GM19193 (cell line): ENCODE data around the gene SDCCAG8.

ENCODE experiments used
- POLR2A ChIP-seq: IDR thresholded peaks from 4 replicates; pipeline ENCODE4 v1.6.1; 2011; ENCODE audit not compliant: insufficient read depth, insufficient read length; ENCODE audit errors: extremely low read depth

SDCCAG8 gene

DNA sequence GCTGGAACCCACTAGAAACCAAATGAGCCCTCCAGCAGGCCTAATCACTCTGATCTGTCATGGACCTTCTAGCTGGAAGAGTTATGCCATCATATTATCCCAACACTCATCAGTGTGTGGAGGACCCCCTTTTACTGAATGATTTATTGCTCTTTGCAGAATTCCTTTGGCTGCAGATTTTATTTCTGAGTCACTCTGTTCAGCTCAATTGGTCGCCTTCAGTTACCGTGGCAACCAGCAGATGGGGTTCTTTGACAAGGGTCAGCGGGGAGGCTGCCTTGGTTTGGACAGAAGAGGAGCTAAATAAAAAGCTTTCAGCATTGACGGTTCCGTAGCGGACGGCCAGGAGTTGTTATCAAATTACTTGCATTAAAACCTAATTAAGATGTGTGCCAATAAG lies 220.1 kb downstream of the SDCCAG8 start:
- TF ChIP-seq POLR2A, result no peak

DNA sequence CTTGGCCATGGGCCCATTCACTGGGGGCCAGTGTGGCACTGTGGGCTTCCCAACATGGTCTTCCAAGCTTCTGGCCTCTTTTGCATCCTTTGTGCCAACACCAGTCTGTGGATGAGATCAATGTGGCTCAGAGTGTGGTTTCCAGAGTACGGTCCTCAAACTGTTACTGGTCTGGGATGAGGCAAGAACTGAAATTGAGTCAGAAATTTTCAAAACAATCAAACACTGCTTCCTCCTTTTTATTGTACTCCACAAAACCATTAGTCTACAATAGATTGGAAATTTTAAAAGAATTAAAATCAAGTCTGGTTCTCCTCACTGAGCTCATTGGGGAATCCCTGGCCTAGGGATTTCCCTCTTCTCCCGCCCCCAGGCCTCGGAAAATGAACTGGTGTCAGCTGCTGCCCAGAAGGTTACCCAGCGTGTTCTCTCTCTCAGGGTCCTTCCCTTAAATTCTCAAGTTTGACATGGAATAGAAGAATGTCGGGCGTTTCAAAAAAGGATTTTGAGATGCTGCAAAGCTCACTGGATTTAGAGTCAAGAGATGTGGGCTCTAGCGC lies 222.0 kb downstream of the SDCCAG8 start:
- TF ChIP-seq POLR2A, result no peak

DNA sequence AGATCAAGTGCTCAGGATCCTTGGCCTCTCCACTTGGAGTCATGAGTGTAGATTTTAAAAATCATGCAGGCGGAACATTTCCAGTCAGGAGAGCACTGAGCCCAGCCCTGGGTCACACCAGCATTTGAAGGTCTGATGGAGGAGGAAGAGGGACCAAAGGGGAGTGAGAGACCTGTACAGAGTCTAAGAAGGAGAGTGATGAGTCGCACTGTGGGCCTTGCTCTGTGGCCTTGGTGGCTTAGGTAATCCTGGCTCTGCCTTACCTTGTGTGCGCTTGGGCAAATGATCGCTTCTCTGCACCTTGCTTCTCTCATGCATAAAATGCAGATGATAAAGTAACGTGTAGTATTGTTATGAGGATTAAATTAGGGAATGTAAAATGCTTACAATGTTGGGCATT lies 225.3 kb downstream of the SDCCAG8 start:
- TF ChIP-seq POLR2A, result no peak

DNA sequence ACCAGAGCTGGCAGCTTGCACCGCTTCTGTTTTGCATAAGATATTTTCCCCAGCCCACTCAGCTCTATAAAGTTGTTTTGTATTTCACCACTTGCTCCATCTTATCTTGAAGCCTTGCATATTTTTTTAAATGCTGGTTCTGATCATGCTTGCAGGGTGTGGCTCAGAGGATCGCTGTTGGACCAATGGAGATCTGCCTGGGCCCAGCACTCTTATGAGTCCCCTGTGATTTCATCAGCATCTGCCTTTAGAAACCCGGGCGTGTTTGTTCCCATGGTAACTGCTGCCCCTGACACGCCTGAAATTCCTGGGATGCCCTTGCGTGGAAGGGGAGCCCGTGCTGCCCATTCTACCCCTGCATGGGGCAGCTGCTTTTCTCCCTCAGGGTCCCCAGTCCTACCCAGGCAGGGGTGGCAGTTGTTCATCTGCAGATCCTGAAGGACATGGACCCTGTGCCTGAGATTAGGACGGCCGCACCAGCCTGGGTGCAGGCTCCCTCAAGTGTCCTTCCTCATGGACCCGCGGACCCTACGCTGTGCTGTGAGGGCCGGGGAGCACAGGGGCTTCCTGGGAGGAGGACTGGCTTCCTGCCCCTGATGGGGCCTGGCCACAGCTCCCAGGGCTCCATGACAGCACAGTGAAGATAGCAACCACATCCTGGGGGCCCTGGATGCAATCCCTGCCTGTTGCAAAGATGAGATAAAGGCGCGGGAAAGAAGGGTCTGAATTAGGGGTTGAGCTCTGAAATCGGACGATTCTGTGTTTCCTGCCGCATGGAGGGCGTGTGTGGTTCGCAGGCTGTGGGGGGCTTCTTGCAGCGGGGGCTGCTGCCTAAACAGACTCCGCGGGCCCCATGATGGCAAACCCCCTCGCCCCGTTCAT lies 226.5 kb downstream of the SDCCAG8 start:
- no peak for TF ChIP-seq POLR2A

DNA sequence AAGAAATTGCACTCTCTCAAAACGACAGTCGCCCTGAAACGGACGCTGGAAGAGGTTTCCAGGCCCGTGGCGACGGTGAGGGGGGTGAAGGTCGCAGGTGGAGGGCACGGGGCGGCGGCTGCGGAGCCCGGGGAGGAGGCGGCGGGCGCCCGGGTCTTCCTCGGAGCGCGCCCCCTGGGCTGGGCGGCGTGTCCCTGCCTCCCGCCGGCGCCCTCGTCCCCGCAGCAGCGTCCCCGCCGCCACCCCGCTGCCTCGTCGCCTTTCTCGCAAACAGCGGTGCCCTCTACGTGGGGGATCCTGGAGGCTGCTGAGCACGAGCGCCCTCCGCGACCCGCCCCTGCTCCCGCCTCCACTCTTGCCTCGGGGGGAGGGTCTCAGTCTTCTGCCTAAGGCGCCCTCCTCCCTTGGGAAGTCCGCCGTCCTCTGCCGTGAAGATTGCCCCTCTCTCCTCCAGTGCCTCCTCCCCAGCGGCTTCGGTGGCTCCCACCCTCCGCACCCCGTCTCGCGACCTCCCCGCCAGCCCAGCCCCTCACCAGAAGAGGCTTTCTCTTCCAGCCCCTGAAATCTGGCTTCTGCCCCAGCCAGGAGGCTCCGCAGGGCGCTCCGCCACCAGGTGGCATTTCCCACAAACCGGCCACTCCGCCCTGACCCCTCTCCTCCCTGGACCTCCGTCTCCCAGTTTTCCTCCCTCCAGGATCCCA lies 227.4 kb downstream of the SDCCAG8 start:
- TF ChIP-seq POLR2A, result no peak

DNA sequence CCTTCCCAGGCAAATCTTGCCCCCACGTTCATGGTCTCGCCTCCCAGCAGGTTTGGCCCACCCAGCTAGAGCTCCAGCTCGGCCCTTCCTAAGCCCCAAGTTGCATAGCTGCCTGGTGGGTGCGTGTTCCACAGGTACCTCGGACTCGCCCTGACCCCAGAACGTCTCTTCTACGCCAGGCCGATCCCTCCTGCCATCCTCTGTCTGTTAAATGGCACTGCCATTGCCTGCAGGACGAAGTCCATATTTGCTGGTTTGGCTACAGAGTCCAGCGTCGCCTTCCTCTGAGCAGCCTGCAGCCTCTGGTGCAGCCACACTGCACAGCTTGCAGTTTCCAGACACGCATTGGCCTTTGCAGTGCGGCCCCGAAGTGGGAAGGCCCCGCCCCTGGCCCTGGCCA lies 228.1 kb downstream of the SDCCAG8 start:
- TF ChIP-seq POLR2A, result no peak

DNA sequence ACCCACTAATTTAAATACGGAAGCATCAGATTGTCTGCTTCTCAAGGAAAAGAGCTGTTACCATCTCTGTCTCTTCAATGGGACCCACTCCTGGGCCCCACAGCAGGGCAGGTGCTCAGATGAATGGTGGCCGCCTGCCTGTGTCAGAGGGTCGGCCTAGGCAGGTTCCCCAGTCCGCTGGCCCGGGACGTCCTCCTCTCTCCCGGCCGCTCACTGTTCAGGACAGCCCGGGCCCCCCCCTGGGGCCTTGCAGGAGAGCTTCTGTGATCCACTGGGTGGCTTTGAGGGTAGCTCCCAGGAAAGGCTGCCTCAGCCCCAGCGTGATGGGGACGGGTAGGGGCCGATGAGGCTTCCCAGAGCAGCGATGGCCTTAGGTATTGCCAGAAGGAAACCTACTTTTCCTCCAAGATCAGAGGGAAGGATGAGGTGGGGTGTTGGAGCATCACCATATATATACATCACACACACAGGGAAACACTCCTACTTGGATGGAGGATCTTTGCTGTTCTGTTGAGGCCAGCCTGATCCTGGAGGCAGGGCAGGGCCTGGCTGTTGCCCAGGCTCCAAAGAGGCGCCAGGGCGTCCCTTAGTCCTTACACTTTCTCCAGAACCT lies 231.3 kb downstream of the SDCCAG8 start:
- TF ChIP-seq POLR2A, result no peak

DNA sequence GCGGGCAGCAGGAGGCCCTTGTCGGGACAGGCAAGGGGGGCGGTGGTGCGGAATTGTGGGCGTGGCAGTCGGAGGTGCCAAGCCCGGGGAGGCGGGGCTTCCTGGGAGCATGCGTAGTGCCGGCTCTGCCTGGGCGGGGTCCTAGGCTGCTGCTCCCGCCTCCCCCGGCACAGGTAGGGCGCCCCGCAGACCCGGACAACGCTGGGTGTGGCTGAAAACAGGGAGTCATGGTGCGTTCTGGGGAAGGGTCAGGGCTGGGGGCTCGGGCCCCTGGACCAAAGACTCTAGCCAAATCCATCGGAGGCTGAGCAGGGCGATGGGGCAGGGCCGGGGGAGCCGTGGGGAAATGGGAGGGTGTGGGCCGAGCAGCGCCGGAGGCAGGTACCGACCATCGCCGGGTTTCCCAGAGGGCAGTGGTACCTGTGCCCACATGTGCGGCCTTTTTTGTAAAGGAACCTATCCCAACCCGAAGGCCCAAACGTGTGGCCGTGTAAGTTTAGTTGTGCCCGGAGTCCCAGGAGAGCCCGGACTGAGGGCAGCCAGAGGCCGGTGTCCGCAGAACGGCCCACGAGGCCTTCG lies 231.9 kb downstream of the SDCCAG8 start:
- TF ChIP-seq POLR2A, result no peak

DNA sequence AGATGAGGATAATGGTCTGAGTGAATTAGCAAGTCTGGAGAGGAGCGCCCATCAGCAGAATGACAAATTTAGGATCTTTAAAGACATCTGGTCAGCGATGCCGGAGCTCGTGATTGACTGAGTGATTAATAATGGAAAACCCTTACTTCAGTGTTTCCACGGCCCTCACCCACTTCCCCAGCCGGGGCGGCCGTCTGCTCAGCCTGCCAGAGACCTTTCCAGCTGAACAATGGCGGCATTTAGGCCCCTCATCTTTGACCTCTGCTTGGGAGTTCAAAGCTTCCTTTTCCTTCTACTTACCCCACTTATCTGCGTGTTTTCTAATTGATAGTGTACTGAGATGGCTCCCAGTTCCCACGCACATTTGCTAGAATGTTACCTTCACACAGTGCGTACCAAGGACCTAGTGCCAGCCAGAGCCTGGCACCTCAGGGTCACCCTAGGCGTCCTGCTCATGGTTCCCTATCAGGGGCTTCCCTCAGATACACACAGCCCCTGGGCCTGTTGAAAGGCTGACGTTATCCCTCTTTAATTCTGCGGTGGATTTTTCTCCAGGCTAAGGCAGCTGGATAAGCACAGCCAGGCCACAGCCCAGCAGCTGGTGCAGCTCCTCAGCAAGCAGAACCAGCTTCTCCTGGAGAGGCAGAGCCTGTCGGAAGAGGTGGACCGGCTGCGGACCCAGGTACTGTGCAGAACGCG lies 232.8 kb downstream of the SDCCAG8 start:
- TF ChIP-seq POLR2A, result no peak

DNA sequence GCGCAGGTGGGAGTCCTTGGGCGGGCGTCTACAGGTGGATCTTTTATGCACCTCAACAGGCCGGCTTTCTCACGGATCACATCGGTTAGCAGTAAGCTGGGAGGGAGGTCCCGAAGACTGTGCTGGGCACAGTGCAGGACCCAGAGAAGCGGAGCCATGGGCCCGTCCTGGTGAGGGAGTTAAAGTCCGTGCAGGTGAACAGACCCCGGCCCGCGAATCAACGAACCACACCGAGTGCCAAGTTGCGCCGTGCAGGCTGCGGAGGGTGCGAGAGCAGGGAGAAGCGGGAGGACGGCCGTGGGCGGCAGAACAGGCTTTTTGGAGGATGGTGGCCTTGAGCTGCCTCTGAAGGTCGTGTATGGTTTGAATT lies 233.3 kb downstream of the SDCCAG8 start:
- no peak for TF ChIP-seq POLR2A

DNA sequence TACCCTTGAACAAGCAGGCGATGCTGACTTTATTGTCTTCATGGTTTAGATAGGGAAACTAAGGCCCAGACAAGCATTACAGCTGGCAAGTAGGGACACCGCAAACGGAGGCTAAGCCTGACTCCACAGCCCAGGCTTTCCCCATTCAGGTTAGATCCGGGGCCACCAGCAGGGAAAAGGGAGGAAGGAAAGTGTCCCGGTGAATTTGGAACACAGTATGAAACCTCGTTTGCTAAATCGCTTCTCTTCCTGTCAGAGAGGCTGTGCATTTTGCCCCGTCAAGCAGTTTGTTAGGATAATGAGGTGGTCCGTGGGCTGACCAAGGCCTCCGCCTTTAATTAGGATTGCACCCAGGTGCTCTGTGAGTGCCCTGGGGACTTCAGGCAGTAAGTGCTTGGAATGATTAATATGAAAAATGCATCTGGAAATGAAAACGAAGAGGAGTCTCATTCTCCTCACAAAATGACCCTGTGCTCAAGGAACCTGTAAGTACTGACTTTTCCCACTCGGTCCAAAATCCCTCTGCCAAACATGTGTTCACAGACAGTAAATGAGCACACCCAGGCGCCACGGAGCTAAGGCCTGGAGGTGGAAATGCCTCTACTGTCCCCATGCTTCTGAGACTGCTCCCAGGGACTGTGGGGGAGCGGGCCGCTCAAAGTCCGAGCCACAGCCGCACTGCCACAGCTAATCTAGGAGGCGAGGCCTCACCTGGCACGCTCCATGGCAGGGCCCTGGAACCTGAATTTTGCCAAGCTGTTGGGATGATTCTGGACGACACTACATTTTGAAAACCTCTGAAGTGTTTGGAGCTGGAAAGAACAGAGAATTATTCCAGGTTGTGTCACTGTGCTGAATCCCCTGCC lies 234.1 kb downstream of the SDCCAG8 start:
- no peak for TF ChIP-seq POLR2A

DNA sequence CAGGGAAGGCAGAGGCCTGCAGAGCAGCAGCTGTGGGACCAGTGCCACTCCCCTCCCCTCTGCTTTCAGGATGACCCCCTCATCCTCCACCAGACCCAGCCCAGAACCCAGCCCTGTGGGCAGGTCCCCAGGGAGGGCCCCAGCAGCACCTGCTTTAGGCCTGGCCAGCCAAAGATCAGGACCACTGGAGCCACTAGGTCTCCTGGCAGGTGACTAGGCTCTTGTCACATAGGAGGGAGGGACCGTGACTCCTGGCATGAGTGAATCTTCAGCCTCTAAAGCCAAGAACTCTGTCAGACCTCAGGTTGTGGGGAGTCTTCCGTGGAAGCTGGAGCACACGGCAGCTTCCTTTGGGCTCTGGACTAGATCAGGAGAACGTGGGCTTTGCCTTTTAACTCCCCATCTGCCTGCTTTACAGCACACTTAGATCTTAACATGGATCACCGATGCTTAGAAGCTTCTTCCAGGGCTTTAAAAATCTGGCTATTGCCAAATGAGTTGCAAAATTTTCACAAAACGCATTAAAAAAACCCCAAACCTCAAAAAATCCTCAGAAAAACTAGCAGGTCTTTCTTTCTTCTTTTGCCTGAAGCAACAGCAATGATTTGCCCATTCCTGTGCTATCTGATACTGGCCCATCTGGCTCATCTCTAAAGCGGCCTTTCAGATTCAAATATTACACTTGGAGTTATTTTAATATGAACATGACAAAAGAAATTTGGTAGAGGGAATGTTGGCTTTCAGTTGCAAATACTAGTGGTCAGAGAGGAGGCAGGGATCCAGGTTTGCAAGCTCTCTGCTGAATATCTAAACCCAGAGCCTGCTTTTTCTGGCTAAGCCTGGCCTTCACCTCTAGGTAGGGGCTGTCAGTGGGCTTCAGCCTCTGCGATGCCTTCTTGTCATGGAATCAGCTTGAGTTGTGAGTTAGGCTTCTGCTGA lies 235.2 kb downstream of the SDCCAG8 start:
- no peak for TF ChIP-seq POLR2A
